Neural crest cell (in vitro differentiated cells): ENCODE measurements around the gene SSH2. TPM values are rescaled to one million over a fixed set of nuclear protein-coding genes. Genes with fewer than 3 reads are reported as not detected.
"Not testable (repeated sequence)": the region's sequence is repeated elsewhere in the genome, so short reads cannot be mapped to it uniquely, and the experiment has no call there.

Experiments used
- DNase-seq: peaks from one replicate; pipeline ENCODE4 v3.0.0; 2021; ENCODE audit warnings: low read depth, mixed read lengths, low spot score
- H3K27ac Mint-ChIP-seq: one replicate; pipeline ENCODE4 v1.8.0; 2021; ENCODE audit warnings: mild to moderate bottlenecking, mixed read lengths; ENCODE audit not compliant: unreplicated experiment
- H3K27me3 Mint-ChIP-seq: 2 replicates; pipeline ENCODE4 v1.8.0; 2021; ENCODE audit warnings: low read depth, mild to moderate bottlenecking, mixed read lengths
- H3K36me3 Mint-ChIP-seq: 2 replicates; pipeline ENCODE4 v1.8.0; 2021; ENCODE audit warnings: low read depth, mild to moderate bottlenecking, mixed read lengths
- H3K4me1 Mint-ChIP-seq: 2 replicates; pipeline ENCODE4 v1.8.0; 2021; ENCODE audit warnings: mixed read lengths
- H3K4me3 Mint-ChIP-seq: one replicate; pipeline ENCODE4 v1.8.0; 2021; ENCODE audit warnings: mild to moderate bottlenecking, mixed read lengths
- H3K9me3 Mint-ChIP-seq: 2 replicates; pipeline ENCODE4 v1.8.0; 2021; ENCODE audit warnings: mixed read lengths
- CTCF ChIP-seq: fragments of 200-600 bp; sonication (generic); conservative IDR thresholded peaks from 2 replicates; pipeline ENCODE4 v1.5.0; 2021; ENCODE audit warnings: antibody characterized with exemption, mild to moderate bottlenecking
- total RNA-seq: library from RNA; stranded (reverse); gene quantifications from 2 replicates; pipeline ENCODE4 v1.2.1, GENCODE V29; 2021

Gene SSH2
- total RNA-seq, 1 donor from 2014 or later: 29.2 TPM

DNA sequence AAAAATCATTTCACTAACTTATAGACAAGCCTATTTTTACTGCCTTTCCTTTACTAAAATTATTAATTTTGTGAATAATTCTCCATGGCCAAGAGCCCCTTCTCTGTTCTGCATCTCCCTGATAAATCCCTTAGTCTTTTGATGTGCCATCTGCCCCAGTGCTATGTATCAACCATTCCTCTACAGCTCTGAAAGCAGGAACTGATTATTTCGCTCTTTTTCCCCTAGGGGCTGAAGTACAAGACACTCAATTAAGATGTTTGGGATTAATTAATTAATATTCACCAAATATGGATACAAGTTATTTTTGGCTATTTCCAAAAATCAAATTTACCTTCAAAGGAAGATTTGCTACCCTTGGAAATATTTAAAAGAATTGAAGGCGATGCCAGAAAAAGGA lies 26.6 kb downstream of the SSH2 start:
- no peaks in the 10 kb centered on the region for H3K27me3 Mint-ChIP-seq
- H3K9me3 Mint-ChIP-seq: peaks cover 15% of the 10 kb centered on the region
- TF ChIP-seq CTCF: no peak
- no peak for DNase-seq
- H3K36me3 Mint-ChIP-seq: peaks cover 18% of the 10 kb centered on the region
- H3K4me3 Mint-ChIP-seq: no peak overlapping the region
- H3K4me1 Mint-ChIP-seq: peaks cover 4% of the 10 kb centered on the region
- H3K27ac Mint-ChIP-seq: no peak overlapping the region

DNA sequence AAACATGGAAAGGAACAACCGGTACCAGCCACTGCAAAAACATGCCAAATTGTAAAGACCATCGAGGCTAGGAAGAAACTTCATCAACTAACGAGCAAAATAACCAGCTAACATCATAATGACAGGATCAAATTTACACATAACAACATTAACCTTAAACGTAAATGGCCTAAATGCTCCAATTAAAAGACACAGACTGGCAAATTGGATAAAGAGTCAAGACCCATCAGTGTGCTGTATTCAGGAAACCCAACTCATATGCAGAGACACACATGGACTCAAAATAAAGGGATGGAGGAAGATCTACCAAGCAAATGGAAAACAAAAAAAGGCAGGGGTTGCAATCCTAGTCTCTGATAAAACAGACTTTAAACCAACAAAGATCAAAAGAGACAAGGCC lies 32.9 kb downstream of the SSH2 start:
- peaks cover 20% of the 10 kb centered on the region for H3K9me3 Mint-ChIP-seq
- not testable (repeated sequence) for H3K27me3 Mint-ChIP-seq, H3K4me1 Mint-ChIP-seq, H3K36me3 Mint-ChIP-seq, DNase-seq, H3K27ac Mint-ChIP-seq, H3K4me3 Mint-ChIP-seq

- H3K9me3 Mint-ChIP-seq: peaks cover 22% of the 10 kb centered on the region
- no peak for TF ChIP-seq CTCF
- H3K27me3 Mint-ChIP-seq: no peaks in the 10 kb centered on the region
- H3K4me3 Mint-ChIP-seq: no peak overlapping the region
- H3K36me3 Mint-ChIP-seq: peaks cover 14% of the 10 kb centered on the region
- H3K27ac Mint-ChIP-seq: no peak overlapping the region
- DNase-seq: no peak
- no peaks in the 10 kb centered on the region for H3K4me1 Mint-ChIP-seq
Measured at GRCh38 chr17:29892201-29892600, 37.8 kb downstream of the SSH2 start.

DNA sequence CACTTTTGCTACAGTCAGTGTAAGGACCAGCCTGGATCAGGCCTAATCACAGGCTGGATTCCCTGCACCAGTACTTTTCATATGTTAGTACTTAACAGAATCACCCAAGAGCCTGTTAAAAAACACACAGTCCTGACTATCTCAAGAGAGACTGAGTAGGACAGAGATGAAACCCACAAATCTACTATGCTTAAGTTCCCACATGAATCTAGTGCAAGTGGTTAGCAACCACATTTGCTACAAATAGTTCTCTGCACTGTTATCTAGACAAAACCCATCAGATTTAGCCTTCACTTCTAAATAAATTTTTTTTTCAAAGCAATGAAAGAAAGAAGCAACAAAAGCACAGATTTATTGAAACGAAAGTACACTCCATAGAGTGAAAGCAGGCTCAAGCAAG lies 38.9 kb downstream of the SSH2 start:
- peaks cover 12% of the 10 kb centered on the region for H3K36me3 Mint-ChIP-seq
- no peaks in the 10 kb centered on the region for H3K4me1 Mint-ChIP-seq

GRCh38 chr17:29885031-29885640 lies 44.9 kb downstream of the SSH2 start:
- TF ChIP-seq CTCF: no peak
- DNase-seq: no peak
- H3K36me3 Mint-ChIP-seq: peaks cover 4% of the 10 kb centered on the region
- H3K4me3 Mint-ChIP-seq: no peak overlapping the region
- no peaks in the 10 kb centered on the region for H3K27me3 Mint-ChIP-seq
- H3K27ac Mint-ChIP-seq: no peak overlapping the region
- H3K4me1 Mint-ChIP-seq: no peaks in the 10 kb centered on the region
- peaks cover 1% of the 10 kb centered on the region for H3K9me3 Mint-ChIP-seq

More for the DNA sequence above, 38.9 kb downstream of the SSH2 start:
- no peak overlapping the region for H3K27ac Mint-ChIP-seq
- DNase-seq: no peak
- TF ChIP-seq CTCF: no peak
- H3K9me3 Mint-ChIP-seq: peaks cover 17% of the 10 kb centered on the region
- no peaks in the 10 kb centered on the region for H3K27me3 Mint-ChIP-seq
- H3K4me3 Mint-ChIP-seq: no peak overlapping the region

- Mint-ChIP-seq H3K27me3 (no peaks in the 10 kb centered on the region), H3K4me1 (no peaks in the 10 kb centered on the region), H3K36me3 (peaks cover 2% of the 10 kb centered on the region), H3K4me3 (no peak overlapping the region), H3K9me3 (no peaks in the 10 kb centered on the region), H3K27ac (no peak overlapping the region)
- no peak for TF ChIP-seq CTCF
- no peak for DNase-seq
Measured at GRCh38 chr17:29883497-29883896, 46.5 kb downstream of the SSH2 start.
